IMR-90 (cell line): ENCODE measurements around the gene MEPE.

Experiments
- BHLHE40 ChIP-seq: fragments of 150-350 bp; IDR thresholded peaks from 2 replicates; pipeline ENCODE4 v1.6.1; 2016; ENCODE audit warnings: mild to moderate bottlenecking, low read depth, low read length
- CEBPB ChIP-seq: IDR thresholded peaks from 2 replicates; pipeline ENCODE4 v1.6.1; 2012; ENCODE audit warnings: low read depth, low read length, improper control_type of control experiment
- CHD1 ChIP-seq: IDR thresholded peaks from 2 replicates; pipeline ENCODE4 v1.6.1; 2012; ENCODE audit warnings: low read depth, low read length, improper control_type of control experiment
- CTCF ChIP-seq: conservative IDR thresholded peaks from 2 replicates; pipeline ENCODE4 v1.5.1; 2012; ENCODE audit warnings: mild to moderate bottlenecking, low read depth, low read length, improper control_type of control experiment
- ELK1 ChIP-seq: fragments of 150-350 bp; IDR thresholded peaks from 2 replicates; pipeline ENCODE4 v1.6.1; 2016; ENCODE audit warnings: low read depth, mild to moderate bottlenecking, low read length, moderate library complexity, borderline replicate concordance
- MAFK ChIP-seq: IDR thresholded peaks from 2 replicates; pipeline ENCODE4 v1.6.1; 2012; ENCODE audit warnings: low read depth, low read length, improper control_type of control experiment
- MAZ ChIP-seq: IDR thresholded peaks from 2 replicates; pipeline ENCODE4 v1.6.1; 2012; ENCODE audit warnings: low read depth, mild to moderate bottlenecking, low read length, improper control_type of control experiment, moderate library complexity, borderline replicate concordance
- POLR2A ChIP-seq: IDR thresholded peaks from 2 replicates; pipeline ENCODE4 v1.6.1; 2012; ENCODE audit warnings: mild to moderate bottlenecking, low read depth, low read length
- RAD21 ChIP-seq: IDR thresholded peaks from 2 replicates; pipeline ENCODE4 v1.6.1; 2012; ENCODE audit warnings: low read length, improper control_type of control experiment
- RCOR1 ChIP-seq: IDR thresholded peaks from 2 replicates; pipeline ENCODE4 v1.6.1; 2012; ENCODE audit warnings: mild to moderate bottlenecking, low read length, improper control_type of control experiment; ENCODE audit not compliant: insufficient replicate concordance
- RFX5 ChIP-seq: IDR thresholded peaks from 2 replicates; pipeline ENCODE4 v1.8.0; 2012; ENCODE audit warnings: low read depth, mild to moderate bottlenecking, low read length, moderate library complexity
- SMC3 ChIP-seq: fragments of 150-350 bp; IDR thresholded peaks from 2 replicates; pipeline ENCODE4 v1.6.1; 2016; ENCODE audit warnings: low read depth, mild to moderate bottlenecking, antibody characterized with exemption, low read length, moderate library complexity

- TF ChIP-seq CTCF (no peak), RAD21 (no peak), POLR2A (no peak), MAZ (no peak), CEBPB (no peak), SMC3 (no peak), RCOR1 (no peak), MAFK (no peak), ELK1 (no peak), RFX5 (no peak), BHLHE40 (no peak), CHD1 (no peak)
Measured at GRCh38 chr4:87851332-87851731, 18.6 kb downstream of the MEPE start.
